Superior temporal gyrus (tissue), 1 donor: ENCODE data around the gene LOXL4.
A peak's percentile ranks its signal among the peaks of the same experiment; 100 is the strongest.

Experiments used
- DNase-seq: peaks from one replicate; pipeline ENCODE4 v3.0.0-alpha.2; 2016; ENCODE audit errors: extremely low spot score

The LOXL4 gene

DNA sequence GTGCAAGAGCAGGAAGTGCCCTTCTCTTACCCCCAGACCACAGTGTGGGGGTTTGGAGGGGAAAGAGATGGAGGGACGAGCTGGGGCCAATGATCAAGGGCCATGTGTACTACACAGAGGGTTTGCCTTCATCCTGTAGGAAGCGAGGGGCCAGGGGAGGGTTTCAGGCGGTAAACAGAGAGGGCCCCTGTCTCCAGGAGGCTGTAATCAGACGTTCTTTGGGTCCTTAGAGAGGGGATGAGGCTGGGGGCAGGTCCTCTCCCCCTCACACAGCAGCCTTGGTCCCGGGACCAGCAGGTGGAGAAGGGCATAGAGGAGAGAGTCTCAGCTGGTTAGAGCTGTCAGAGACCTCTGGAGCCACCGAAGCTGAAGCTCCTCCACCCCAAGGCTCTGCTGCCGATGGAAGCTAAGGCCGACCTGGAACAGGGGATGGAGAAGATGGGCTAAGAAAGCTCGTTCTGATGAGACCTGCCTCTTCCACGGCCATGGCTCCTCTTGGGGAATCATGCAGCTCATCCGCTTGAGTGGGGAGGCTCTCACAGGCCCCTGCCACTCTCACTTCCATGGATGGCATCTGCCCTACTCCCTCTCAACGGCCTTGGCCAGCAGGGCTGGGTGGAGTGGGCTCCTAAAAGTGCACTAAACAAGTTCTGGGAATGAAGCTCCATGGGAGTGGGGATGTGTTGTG, 3.5 kb downstream of the LOXL4 start:
- no peak for DNase-seq

DNA sequence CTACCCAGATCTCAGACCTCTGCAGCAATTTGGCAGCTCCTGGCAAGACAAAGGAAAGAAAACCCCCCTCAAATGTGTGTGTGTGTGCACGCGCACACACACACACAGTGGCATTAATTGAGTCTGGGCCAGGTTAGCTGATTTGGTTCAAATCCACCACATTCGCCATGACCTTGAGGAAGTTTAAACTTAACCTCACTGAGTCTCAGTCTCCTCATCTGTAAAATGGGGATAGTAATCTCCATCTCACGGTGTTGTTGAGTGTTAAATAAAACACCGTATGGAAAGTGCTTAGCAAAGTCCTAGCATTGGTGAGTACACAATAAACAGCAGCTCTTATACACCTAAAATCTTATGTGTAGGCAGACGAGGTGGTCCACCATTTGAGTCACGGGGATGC, 4.9 kb downstream of the LOXL4 start:
- DNase-seq = no peak

DNA sequence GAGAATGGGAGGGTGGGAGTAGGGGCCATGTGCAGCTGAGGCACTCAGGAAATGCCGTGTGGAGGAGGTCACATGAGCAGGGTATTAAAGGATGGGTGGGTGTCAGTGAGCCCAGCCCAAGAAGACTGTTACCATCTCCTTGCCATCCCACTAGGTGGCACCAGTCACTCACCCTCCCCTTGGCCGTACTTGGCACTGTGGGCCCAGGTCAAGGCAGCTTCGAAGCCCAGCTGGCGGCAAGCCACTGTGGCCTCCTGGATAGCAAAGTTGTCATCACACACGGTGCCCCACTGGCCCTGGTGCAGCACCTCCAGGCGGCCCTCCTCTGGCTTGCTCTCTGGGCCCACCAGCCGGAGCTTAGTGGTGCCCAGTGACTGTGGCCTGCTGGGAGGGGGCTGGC, 5.4 kb downstream of the LOXL4 start:
- DNase-seq = no peak

DNA sequence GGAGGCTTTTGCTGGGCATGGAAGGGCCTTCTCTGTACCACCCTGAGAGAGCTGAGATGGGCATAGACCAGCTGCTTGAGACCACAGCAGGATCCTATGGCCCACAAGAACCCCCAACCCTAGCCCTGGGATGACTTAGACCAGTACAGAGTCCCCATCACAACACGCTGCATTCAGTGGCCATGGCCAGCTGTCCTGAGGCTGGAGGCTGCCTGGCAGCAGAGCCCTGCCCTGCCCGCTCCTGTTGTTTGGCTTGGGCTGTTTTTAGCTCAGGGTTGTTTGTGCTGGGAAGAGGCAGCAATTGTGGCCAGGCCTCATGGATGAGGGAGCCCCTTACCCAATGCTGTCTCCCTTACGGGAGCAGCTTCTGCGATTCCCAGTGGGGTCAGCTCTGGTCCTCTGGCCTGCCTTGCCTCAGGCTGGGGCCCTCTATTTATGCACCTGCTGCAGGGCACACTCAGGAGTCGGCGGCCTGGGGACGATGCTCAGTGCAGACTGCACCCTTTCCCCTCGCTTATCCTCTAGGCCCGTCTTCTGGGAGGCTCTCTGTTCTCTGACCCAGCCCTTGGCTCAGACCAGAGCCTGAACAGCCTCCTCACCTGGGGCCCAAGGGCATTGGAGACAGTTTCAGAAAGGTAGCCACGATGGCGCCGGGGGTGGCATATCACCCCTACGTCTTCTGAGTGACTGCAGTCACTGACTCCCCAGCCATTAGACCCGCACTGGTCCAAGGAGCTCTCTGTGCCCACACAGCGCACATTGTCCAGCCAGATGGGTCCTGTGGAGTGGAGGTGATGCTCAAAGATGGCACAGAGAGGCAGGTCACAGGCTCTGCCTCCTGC, 6.3 kb downstream of the LOXL4 start:
- DNase-seq = no peak

DNA sequence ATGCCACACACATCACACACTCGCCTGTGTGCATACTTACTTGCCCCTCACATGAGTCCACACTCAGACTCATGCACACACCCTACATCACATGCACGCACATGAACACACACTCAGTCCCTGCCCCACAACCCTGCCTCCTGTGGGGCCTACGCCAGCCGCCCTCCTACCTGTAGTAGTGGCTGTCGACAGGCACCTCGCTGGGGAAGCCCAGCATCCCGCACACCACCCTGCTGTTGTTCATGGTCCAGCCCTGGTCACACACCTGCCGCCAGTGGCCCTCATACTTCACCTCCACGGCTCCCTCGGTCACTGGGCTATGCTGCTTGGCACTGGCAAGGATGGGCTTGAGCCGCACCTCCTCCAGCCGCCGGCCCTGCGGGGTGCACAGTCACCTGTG, 7.2 kb downstream of the LOXL4 start:
- DNase-seq = no peak

DNA sequence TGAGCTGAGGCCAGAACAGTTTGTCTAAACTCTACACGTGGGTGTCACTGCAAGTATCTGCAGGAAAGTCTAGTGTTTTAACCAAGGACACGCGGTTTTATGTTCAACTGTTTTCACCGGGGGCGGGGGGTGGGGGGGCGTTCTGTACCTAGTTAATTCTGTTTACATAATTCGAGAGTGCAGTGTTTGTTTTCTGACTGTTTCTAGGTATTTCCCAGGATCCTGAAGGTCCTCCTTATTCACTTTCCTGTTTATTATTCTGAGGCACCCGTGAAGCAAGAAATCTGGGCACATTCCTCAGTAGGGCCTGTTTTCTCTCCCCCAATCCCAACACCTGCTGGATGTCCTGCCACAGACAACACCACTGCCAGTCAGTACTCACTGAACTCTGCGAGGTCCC, 7.6 kb downstream of the LOXL4 start:
- no peak for DNase-seq

DNA sequence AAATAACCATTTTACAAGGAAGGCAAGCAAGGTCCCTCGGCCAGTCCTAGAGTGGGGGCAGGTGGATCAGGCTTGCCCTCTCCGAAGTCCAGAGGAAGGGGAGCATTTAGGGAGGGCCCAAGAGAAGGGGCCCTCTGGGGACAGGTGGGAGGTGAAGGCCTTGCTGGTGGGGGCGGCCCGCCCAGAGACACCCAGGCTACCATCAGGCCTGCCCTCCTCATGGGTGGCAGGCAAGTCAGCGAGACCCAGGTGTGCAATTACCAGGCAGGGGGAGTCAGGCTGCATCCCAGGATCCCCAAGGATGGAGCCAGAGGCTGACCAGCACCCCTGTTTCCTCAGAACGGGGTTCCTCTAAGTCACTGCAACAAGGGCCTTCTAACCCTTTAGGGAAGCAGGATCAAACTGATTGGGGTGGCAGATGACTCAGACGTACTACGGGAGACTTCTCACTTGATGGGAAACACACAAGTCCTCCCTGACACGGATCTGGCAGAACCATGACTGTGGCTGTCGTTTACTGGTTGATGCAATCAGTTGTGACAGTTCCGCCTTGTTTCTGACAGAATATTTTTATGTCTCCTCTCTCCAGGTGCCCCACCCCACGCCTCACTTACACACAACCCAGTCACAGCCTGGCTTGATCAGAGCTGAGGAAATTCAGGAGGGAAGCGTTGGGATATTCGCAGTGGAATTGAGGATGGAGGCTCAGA, 8.2 kb downstream of the LOXL4 start:
- no peak for DNase-seq

DNA sequence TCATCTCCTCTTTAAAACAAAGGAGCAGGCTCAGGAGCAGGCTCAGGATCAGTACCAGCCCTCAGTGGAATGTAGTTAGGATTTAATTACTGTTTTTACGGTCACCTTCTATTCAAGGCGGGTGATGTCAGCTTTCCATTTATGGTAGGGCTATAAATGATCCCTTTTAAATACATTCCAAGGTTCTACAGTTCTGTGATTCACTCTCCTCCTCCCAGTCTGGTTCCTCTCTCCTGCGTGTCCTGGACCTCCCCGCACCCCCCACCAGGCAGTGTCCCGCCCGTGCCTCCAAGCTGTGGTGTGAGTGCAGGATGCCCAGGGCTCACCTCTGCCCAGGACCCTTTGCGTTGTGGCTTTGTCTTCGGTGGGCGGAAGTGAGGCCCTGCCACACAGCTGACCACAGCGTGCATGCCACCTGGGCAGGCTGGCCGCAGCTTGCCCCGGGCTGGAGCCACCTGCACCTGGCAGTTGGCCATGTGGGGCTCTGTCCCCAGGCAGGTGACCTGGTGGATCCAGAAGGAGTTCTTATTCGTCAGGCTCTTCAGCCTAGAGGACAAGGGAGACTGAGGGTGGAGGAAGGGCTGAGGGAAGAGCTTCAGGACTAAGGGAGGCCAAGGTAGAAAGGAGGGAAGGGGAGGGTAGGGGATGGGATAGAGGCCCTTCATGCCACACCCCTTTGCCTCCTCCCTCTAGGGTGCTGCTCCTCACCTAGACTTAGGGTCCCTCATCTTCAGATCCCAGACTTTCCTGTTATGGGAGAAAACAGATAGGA, 9.1 kb downstream of the LOXL4 start:
- DNase-seq = no peak

DNA sequence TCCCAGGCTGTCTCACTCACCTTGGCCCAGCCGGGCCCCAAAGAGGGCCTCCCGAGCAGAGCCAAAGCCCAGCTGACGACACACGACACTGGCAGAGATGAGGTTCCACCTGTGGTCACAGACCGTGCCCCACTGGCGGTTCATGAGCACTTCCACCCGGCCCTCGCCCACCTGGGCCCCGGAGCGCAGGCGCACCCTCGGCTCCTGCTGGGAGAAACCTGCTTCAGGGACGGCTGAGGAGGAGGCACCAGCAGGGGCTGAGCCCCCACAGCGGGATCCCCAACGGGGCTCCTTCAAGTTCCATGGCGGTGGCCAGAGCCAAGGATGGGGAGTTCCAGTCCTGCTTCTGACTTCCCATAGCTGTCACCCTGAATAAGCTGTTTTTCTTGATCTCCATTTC, 10.0 kb downstream of the LOXL4 start:
- no peak for DNase-seq

DNA sequence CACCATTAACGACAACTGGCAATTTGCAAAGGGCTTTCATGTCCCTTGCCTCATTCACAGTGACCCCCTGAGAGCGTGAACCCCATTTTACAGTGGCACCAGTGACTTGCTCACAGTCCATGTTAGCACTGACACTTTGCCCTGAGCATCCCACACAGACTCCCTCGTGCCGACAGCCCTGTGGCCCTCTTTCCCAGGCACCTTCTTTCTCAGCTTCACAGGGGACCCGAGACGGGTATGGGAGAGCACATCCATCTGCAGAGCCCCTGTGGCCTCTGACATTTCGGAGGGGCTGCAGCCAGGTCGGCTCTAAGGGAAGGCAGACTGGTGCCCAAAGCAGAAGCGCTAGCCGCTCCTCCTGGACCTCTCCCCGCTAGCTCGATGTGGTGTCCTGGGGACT, 10.8 kb downstream of the LOXL4 start:
- DNase-seq = no peak

DNA sequence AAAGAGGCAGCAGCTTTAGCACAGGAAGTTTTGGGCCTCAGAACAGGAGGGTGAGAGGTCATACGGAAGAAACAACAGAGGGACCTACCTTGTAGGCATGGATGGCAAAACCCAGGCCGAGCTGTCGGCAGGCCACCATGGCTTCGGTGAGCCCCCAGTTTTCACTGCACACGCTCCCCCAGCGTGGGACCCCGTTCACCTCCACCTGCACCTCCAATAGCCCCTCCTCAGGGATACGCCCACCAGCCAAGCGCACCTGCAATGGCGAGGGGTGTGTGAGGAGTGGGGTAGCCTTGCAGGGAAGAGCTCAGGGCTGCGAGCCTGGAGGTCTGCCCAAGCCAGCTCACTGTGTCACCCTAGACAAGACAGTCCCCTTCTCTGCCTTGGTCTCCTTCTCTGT, 11.3 kb downstream of the LOXL4 start:
- no peak for DNase-seq

DNA sequence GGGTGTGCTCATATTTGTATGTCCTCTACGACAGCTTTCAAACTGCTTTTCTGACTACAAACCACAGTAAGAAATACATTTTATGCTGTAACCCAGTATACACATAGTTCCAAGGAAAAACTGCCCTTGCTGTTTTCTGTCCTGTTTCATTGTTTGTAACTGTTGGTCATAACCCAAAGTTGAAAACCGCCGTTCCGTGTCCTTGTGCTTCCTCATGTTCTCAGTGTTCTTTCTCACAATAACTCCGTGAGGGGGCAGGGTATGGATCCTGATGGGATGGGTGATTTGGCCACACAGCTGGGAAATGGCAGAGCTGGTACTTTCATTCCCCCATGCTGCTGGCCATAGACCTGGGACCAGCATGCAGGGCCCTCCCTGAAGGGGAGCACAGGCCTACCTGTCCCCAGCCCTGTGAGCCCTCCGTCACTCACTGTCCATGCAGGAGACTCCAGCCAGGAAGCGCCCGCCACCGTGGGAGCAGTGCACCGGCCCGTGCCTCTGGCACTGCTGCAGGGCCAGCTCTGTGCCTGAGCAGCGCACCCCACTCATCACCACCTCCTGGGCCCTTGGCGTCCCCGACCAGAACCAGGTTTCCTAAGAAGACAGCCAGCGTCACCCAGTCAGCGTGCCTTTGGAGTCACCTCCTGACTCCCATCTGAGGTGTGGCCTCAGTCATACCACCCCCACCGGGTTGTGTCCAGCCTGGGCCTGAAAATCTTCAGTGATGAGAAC, 12.7 kb downstream of the LOXL4 start:
- no peak for DNase-seq

DNA sequence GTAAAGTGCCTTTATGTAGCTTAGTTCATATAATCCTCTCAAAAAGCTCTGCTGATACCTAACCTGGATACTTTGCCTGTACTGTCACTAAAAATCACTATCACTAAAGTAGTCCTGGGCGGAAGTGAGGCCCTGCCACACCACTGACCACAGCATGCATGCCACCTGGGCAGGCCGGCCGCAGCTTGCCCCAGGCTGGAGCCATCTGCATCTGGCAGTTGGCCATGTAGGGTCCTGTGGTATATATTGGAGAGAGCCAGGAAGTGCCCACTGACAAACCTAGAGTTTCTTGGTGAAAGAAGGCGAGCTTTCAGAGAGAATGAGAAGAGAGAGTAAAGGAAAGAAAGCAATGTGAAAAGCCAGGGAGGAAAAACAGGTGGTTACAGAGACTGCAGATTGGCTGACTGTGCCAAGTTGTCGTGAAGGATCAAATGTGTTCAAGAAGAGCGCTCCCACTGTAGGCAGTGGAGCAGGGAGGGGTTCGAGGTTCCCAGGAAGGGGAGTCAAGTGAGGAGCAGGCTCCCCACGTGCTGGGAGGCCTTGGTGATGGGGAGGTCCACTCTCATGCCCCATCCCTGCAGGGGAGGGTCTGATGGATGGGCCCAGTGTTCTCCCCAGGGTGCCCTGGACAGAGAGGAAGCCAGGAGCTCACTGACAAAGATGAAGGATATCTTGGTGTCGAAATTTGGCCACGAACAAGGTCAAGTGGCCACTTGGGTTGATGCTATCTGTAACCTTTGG, 13.6 kb downstream of the LOXL4 start:
- no peak for DNase-seq

DNA sequence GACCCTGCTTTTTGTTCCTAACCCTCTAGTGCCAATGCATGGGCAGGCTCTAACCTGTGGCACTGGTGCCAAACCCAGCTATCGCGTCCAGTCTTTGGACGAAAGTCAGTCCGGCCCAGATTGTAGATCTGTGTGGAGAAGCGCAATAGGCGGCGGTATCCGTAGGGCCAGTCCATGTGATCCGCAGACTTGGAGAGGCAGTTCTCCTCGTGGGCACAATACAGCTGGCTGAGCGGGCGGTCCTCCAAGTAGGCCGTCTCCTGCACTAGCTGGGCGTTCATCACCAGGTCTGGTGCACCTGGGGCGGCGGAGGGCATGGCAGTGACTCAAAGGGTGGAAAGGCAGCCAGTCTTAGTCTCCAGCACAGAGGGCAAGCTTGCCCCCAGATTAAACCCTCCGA, 14.5 kb downstream of the LOXL4 start:
- DNase-seq = no peak

DNA sequence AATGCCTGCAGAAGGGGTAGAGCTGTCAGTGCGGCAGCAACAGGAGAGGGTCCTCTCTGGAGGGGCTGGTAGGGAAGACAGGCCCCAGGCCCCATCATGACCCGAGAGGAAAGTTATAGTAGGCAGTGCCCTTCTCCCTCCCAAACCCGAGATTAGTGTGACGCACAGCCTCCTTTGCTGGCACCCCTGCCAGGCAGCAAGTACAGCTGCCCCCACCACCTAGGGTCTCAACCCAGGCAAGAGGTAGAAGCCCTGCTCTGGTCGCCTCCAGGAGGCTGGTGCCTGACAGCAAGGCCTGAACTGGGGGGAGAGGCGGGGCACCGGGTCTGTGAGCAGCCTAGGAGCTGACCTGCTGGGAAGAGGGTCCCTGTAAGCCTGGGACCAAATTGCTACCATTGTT, 15.5 kb downstream of the LOXL4 start:
- DNase-seq = no peak

DNA sequence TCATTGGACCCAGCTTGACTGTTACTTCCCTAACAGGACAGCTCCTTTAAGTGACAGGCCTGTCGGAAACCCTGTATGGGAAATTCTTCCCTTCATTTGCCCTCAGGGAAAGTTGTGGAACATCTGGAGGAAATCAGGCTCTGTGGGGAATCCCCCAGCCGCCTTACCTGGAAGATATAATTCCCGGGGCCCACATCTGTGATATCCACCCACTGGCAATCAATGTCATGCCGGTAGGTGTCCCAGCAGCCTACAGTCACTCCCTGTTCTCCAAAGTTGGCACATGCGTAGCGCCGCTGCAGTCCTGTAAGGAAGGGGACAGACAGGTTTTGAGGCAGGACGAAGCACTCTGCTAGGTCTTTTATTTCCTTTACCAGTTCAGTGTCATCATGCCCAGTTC, 16.6 kb downstream of the LOXL4 start:
- DNase-seq = no peak

DNA sequence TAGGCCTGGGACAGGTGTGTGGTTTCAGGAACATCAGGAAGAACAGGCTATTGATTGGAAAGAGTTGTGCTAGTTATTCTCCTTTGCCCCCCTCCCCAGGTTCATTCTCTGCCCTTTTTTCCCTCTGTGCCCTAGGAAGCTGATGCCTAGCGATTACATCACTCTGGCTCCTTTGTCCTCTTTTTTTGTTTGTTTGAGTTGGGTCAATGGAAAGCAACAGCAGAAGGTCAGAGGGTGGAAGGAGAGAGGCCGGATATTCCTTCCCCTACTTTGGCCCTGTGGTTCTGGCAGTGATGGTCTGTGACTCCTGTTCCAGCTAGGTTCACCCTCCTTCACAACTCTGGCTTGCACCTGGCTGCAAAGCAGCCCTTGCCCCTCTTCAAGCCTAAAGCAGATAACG, 18.9 kb downstream of the LOXL4 start:
- DNase-seq = no peak

DNA sequence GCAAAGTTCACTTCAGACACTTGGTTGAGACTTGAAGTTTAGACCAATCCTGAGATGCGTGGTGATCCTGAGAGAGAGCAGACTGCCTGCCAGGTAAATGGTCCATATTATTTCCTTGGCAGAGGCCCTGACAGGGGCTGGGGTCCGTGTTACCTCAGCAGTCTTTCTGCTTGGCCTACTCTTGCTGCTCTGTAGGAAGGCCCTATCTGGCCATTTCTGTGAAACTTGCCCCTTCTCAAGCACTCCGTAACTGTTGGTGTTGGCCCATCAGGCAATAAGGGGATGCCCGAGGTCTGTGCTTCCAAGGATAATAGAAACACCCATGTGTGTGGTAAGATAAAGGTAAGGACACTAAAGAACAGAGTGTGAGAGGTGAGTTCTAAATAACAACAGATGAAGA, 20.0 kb downstream of the LOXL4 start:
- no peak for DNase-seq

DNA sequence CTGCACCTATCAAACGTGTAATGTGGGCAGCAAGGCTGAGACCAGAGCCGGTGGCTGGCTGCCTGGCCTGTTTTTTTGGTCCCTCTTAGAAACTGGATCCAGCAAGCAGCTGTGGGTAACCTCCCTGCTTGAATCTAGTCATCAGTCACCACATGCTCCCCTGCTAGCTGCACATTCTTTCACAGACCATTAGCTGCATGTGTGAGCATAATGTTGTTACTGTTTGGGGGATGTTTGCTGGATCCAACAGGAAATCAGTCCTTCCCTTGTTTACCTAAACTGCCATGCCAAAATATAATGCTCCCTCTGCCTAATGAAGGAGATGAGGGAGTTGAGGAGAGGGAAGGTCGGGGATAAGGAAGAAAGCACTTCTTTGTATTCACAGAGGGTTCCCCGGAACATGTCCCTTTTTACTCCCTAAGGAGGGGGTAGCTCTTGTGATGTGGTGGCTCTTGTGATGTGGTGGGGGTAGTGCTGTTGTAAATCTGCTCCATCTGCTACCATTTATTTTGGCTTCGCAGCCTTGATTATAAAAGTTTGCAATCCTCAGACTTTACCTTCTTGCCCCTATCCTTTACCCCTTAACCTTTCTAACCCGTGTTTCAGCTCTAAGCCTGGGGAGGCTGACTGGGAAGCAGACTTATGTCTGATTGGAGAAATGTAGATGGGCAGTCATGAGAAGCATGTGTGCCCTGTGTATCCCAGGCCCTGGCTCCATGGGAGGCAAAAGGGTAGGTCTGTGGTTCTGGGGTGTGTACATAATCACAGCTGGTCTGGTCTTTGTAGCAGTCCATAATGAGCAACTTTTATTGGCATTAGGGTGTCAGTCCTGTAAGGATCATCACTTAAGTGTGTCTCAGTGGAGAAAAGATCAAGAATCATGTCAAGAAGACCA, 20.8 kb downstream of the LOXL4 start:
- peak; percentile 29 for DNase-seq

DNA sequence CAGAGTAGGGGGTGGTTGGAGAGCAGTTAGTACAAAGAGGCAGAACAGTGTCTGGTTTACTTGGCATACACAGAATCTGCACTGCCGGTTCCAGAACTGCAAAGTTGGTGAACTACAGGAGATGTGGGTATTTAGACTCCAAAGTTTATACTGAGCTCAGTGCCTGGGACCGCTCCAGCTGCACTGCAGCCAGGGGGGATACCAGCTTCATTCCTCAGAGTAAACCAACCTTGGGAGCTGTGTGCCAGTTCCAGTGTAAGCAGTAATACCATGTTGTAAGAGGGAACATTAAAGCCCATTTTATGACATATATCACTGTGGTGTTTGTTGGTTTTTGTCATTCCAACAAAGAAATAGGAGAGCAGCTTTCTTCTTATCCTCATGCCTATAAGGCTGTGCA, 23.4 kb downstream of the LOXL4 start:
- no peak for DNase-seq
